ENCODE data around the gene MYLK. TPM values are rescaled to one million over a fixed set of nuclear protein-coding genes. Genes with fewer than 3 reads are reported as not detected.

Gene MYLK
- total and polyA plus RNA-seq, 2 donors (not counting 1 experiment from before 2014, with no cell fraction given), result 0.51 TPM; not detected in 1

DNA sequence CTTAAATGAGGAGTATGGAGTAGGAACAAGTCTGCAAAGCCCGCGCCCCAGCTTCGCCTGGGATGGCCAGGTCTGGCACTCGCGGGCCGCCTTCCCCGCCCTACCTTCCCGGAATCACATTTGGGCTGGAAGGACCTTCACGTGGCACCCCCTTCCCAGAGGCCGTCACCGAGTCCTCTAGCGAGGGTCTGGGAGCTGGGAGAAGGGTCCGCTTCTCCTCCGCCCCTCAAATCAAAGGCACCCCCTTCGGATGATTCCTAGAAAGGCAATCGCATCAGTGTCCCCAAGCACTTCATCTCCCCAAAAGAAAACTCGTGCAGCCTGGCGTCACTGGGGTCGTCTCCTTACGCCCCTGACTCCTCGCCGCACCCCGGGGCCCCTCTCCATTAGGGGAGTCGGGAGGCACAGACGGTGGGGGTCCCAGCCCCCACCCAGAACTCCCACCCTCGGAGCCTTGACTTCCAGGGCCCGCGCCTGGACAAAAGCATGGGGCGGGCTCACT lies 380 bp downstream of the MYLK start:
- POLR2A ChIA-PET, result no interaction called here
- Histone ChIP-seq H3K36me3 (replicated peaks in 1 of 2; ENCODE audit: control extremely low read depth in 1 of 2, control insufficient read depth in 1 of 2, extremely low read depth in 1 of 2, insufficient read depth in 2 of 2, low read length in 1 of 2) (no peaks in the 10 kb centered on the region), H3K4me2 (replicated peaks; ENCODE audit: low read depth, low read length, poor library complexity, severe bottlenecking) (peak overlapping the region; percentile 62), H4K20me1 (ENCODE audit: control insufficient read depth, insufficient read depth, low read length, poor library complexity, severe bottlenecking) (no peaks in the 10 kb centered on the region), H3K4me1 (ENCODE audit: control insufficient read depth in 2 of 2, insufficient read depth in 2 of 2, low read length in 2 of 2) (peaks cover 8 to 16% of the 10 kb centered on the region in 2 donors), H3K9ac (ENCODE audit: low read length) (peak overlapping the region; percentile 9), H3K9me3 (ENCODE audit: control extremely low read depth in 1 of 3, control insufficient read depth in 2 of 3, insufficient read depth in 1 of 3, low read length in 2 of 3) (no peaks in the 10 kb centered on the region), H2AFZ (ENCODE audit: insufficient read depth, low read depth, low read length, poor library complexity, severe bottlenecking) (peak overlapping the region; percentile 54), H3K79me2 (ENCODE audit: control insufficient read depth, insufficient read depth, low read length) (no peaks in the 10 kb centered on the region), H3K4me3 (ENCODE audit: control extremely low read depth in 1 of 5, extremely low read depth in 1 of 5, insufficient read depth in 1 of 5, low read depth in 2 of 5, low read length in 4 of 5) (peak overlapping the region in 2 of 5 experiments; percentile 17 to 29), H3K27ac (ENCODE audit: low read length in 2 of 2) (no peak overlapping the region), H3K27me3 (replicated peaks in 1 of 4; ENCODE audit: control extremely low read depth in 1 of 4, control insufficient read depth in 3 of 4, insufficient read depth in 4 of 4, low read length in 3 of 4) (peaks cover 0 to 36% (median 8%) of the 10 kb centered on the region in 4 experiments)
- ATAC-seq (ENCODE audit: low read depth), result no peak
- DNase-seq, result no peak
- H3K4me1 Mint-ChIP-seq, result peaks cover 16% of the 10 kb centered on the region
- CTCF ChIA-PET, result no interaction called here
- no peak overlapping the region for H3K27ac Mint-ChIP-seq
- WGBS (ENCODE audit: insufficient coverage), result 6% methylated on average over 28 of the region's 29 CpGs
- peaks cover 43% of the 10 kb centered on the region for H3K27me3 Mint-ChIP-seq
- H3K9me3 Mint-ChIP-seq (ENCODE audit: insufficient read depth), result no peaks in the 10 kb centered on the region
- TF ChIP-seq EZH2 (IDR thresholded peaks at IDR 0.05; ENCODE audit: borderline replicate concordance, insufficient read depth, low read depth, low read length, poor library complexity, severe bottlenecking), result no peak
- intact Hi-C loops (cut with micrococcal nuclease), result no loop called here
- peak overlapping the region; percentile 70 for H3K4me3 Mint-ChIP-seq

DNA sequence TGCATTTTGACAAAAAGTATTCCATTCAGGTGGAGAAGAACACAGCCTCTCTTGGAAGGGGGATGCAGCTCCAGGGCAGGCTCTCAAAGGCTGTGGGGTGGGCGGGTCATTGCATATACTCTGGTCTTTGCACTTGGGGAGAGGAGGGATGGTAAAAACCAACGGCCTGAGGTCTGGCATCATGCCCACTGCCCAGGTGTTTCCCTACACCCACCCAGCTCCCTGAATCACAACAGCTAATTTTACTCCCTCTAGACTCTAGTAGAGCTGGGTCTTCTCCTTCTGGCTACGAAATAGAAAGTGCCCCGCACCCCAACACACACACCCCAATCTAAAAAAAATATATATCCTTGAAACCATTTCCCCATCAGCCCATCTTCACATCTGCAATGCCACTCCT lies 1.0 kb downstream of the MYLK start:
- peaks cover 39% of the 10 kb centered on the region for H3K27me3 Mint-ChIP-seq
- intact Hi-C loops (cut with micrococcal nuclease), result no loop called here
- no peak overlapping the region for H3K4me3 ChIP-seq (ENCODE audit: control extremely low read depth in 1 of 5, extremely low read depth in 1 of 5, insufficient read depth in 1 of 5, low read depth in 2 of 5, low read length in 4 of 5)
- no peaks in the 10 kb centered on the region for H3K79me2 ChIP-seq (ENCODE audit: control insufficient read depth, insufficient read depth, low read length)
- no peak overlapping the region for H3K27ac Mint-ChIP-seq
- WGBS (ENCODE audit: insufficient coverage), result 17% methylated on average over 1 of the region's 4 CpGs
- no peaks in the 10 kb centered on the region for H3K9me3 Mint-ChIP-seq (ENCODE audit: insufficient read depth)
- no peak for TF ChIP-seq EZH2 (IDR thresholded peaks at IDR 0.05; ENCODE audit: borderline replicate concordance, insufficient read depth, low read depth, low read length, poor library complexity, severe bottlenecking)
- H2AFZ ChIP-seq (ENCODE audit: insufficient read depth, low read depth, low read length, poor library complexity, severe bottlenecking), result peak overlapping the region; percentile 54
- H3K4me1 ChIP-seq (ENCODE audit: control insufficient read depth in 2 of 2, insufficient read depth in 2 of 2, low read length in 2 of 2), result peaks cover 8 to 16% of the 10 kb centered on the region in 2 donors
- H3K9ac ChIP-seq (ENCODE audit: low read length), result no peak overlapping the region
- CTCF ChIA-PET, result no interaction called here
- H3K9me3 ChIP-seq (ENCODE audit: control extremely low read depth in 1 of 3, control insufficient read depth in 2 of 3, insufficient read depth in 1 of 3, low read length in 2 of 3), result no peaks in the 10 kb centered on the region
- DNase-seq (no peak), ATAC-seq (ENCODE audit: low read depth) (no peak)
- peaks cover 0 to 36% (median 8%) of the 10 kb centered on the region in 4 experiments for H3K27me3 ChIP-seq (replicated peaks in 1 of 4; ENCODE audit: control extremely low read depth in 1 of 4, control insufficient read depth in 3 of 4, insufficient read depth in 4 of 4, low read length in 3 of 4)
- POLR2A ChIA-PET, result no interaction called here
- H3K4me3 Mint-ChIP-seq, result peak overlapping the region; percentile 70
- no peaks in the 10 kb centered on the region for H4K20me1 ChIP-seq (ENCODE audit: control insufficient read depth, insufficient read depth, low read length, poor library complexity, severe bottlenecking)
- peak overlapping the region; percentile 62 for H3K4me2 ChIP-seq (replicated peaks; ENCODE audit: low read depth, low read length, poor library complexity, severe bottlenecking)
- H3K27ac ChIP-seq (ENCODE audit: low read length in 2 of 2), result no peak overlapping the region
- no peaks in the 10 kb centered on the region for H3K36me3 ChIP-seq (replicated peaks in 1 of 2; ENCODE audit: control extremely low read depth in 1 of 2, control insufficient read depth in 1 of 2, extremely low read depth in 1 of 2, insufficient read depth in 2 of 2, low read length in 1 of 2)
- H3K4me1 Mint-ChIP-seq, result peaks cover 16% of the 10 kb centered on the region

All from B cell (primary cell).